HG02885 (cell line): ENCODE measurements around the gene CDYL2.
A peak's percentile ranks its signal among the peaks of the same experiment; 100 is the strongest.

Source experiments
- ATAC-seq: cut with Tn5 transposase; IDR thresholded peaks from one replicate; pipeline ENCODE4 v1.9.1; 2021; ENCODE audit warnings: mild to moderate bottlenecking; ENCODE audit not compliant: unreplicated experiment, poor library complexity

Gene CDYL2

GRCh38 chr16:80607204-80607603, 197.2 kb downstream of the CDYL2 start:
- no peak for ATAC-seq

- ATAC-seq: no peak
Observed at GRCh38 chr16:80606221-80606766, 198.1 kb downstream of the CDYL2 start.

- ATAC-seq: no peak
Observed at GRCh38 chr16:80604600-80605355, 199.6 kb downstream of the CDYL2 start.

- no peak for ATAC-seq
Observed at GRCh38 chr16:80602894-80603293, 201.5 kb downstream of the CDYL2 start.

GRCh38 chr16:80601182-80601581, 203.2 kb downstream of the CDYL2 start:
- no peak for ATAC-seq

GRCh38 chr16:80599466-80599865, 204.9 kb downstream of the CDYL2 start:
- ATAC-seq: no peak

- no peak for ATAC-seq
Observed at GRCh38 chr16:80596507-80597207, 207.7 kb downstream of the CDYL2 start.

- no peak for ATAC-seq
Observed at GRCh38 chr16:80594756-80595155, 209.6 kb downstream of the CDYL2 start.

- no peak for ATAC-seq
Observed at GRCh38 chr16:80592273-80592672, 212.1 kb downstream of the CDYL2 start.

- no peak for ATAC-seq
Observed at GRCh38 chr16:80591071-80591915, 213.1 kb downstream of the CDYL2 start.

GRCh38 chr16:80587071-80587470, 217.3 kb downstream of the CDYL2 start:
- no peak for ATAC-seq

- no peak for ATAC-seq
Observed at GRCh38 chr16:80586476-80586875, 217.9 kb downstream of the CDYL2 start.

- no peak for ATAC-seq
Observed at GRCh38 chr16:80585764-80586163, 218.6 kb downstream of the CDYL2 start.

GRCh38 chr16:80583466-80583865, 220.9 kb downstream of the CDYL2 start:
- ATAC-seq: no peak

GRCh38 chr16:80580109-80580832, 224.1 kb downstream of the CDYL2 start:
- peak; percentile 85 for ATAC-seq

- ATAC-seq: no peak
Observed at GRCh38 chr16:80577485-80578280, 226.7 kb downstream of the CDYL2 start.

GRCh38 chr16:80576343-80576912, 228.0 kb downstream of the CDYL2 start:
- no peak for ATAC-seq

GRCh38 chr16:80573700-80574120, 230.7 kb downstream of the CDYL2 start:
- ATAC-seq: no peak

GRCh38 chr16:80570106-80570478, 234.3 kb downstream of the CDYL2 start:
- ATAC-seq: no peak
